Coronary artery (tissue), 2 donors: ENCODE measurements around the gene CAPRIN1.

Source experiments
- DNase-seq: peaks from one replicate; pipeline ENCODE4 v3.0.0-alpha.2; 2017; ENCODE audit warnings: low spot score
- H3K27ac ChIP-seq, 2 donors: fragments of 200-600 bp; sonication (generic); one replicate each; pipeline ENCODE4 v1.5.1; 2016 to 2019
- H3K4me3 ChIP-seq: fragments of 200-600 bp; sonication (generic); 2 replicates; pipeline ENCODE4 v1.5.1; 2016; ENCODE audit warnings: mild to moderate bottlenecking, moderate library complexity
- CTCF ChIP-seq: fragments of 200-600 bp; sonication (generic); IDR thresholded peaks from one replicate; pipeline ENCODE4 v1.5.1; 2019; ENCODE audit warnings: antibody characterized with exemption

Gene CAPRIN1

DNA sequence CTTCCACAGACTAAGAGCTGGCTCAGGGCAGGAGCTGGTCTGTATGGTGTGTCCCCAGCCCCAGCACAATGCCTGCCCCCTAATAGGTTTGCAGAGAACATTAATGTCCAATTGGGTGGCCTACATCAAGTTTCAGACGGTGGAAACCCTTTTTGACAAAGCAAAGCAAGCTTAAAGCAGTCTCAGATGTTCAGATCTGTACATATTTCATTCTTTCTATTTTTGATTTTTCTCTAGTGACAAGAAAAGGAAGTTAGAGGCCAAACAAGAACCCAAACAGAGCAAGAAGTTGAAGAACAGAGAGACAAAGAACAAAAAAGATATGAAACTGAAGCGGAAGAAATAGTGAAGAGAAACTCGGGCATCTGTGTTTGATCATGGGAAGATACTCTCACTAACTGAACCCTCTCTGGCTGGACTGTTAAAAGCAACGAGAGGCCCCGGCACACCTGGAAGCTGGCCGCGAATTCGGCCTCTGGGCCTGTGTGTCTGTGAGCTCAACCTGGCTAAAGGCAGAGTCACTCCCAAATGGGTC is 94.4 kb downstream of the CAPRIN1 start:
- no peak for TF ChIP-seq CTCF
- Histone ChIP-seq H3K4me3 (no peak overlapping the region), H3K27ac (no peak overlapping the region)
- no peak for DNase-seq

DNA sequence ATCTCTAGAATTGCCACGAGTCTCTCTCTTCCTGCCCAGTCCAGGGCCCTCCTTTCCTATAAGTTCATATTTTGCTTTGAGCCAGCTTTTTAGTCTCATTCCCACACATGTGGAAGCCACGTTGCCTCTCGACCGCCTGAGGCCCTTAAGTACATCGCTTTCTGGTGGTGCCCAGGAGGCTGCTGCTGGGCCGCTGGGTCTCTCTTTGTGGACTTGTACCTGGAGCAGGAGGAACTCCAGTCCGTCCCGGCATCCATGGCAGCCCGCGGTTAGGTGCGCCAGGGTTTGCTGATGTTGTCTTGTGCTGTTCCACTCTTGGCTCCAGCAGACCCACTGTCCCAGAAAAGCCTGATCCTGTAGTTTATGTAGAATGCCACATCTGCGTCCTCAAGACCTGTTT is 94.9 kb downstream of the CAPRIN1 start:
- no peak for DNase-seq
- Histone ChIP-seq H3K27ac (no peak overlapping the region), H3K4me3 (no peak overlapping the region)
- TF ChIP-seq CTCF, result no peak

DNA sequence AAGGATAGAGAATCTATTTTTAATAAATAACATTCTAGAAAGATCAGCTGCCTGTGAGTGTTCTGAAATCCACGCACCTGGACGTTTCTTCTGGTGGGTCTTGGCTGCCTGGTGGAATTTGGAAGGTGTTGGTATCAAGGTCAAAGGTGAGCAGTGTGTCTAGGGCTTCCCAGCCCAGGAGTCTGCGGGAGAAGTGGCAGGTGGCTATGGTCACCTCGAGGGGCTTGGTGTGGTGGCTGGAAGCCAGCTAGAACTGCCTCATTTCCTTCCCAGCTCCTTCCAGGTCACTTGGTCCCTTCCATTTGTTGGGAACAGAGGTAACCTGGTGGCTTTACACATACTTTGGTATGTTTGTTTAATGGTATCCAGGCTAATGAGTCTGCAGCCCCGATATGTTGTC is 95.3 kb downstream of the CAPRIN1 start:
- DNase-seq, result no peak
- no peak for TF ChIP-seq CTCF
- Histone ChIP-seq H3K27ac (no peak overlapping the region), H3K4me3 (no peak overlapping the region)

DNA sequence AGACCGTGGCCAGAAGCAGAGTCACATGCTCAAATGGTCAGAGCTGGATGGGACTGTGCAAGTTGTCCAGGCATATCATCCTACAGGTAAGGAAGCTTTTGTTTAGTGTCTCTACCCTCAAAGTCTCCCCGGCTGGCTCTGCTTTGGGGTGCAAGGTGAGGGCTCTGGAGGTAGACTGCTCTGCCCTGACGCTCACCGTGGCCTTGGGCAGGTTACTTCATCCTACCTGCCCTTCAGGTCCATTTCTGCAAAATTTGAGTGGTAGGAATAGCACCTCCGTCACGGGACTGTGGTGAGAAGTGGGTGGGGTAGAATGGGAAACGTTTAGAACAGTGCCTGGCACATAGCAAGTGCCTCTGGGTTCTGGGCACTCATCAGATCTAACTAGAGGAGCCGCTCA is 96.0 kb downstream of the CAPRIN1 start:
- no peak overlapping the region for H3K27ac ChIP-seq
- H3K4me3 ChIP-seq, result no peak overlapping the region
- DNase-seq, result no peak
- no peak for TF ChIP-seq CTCF

- H3K27ac ChIP-seq, result no peak overlapping the region
- TF ChIP-seq CTCF, result no peak
- no peak overlapping the region for H3K4me3 ChIP-seq
- DNase-seq, result no peak
These were observed 97.1 kb downstream of the CAPRIN1 start for GRCh38 chr11:34148504-34149165.

DNA sequence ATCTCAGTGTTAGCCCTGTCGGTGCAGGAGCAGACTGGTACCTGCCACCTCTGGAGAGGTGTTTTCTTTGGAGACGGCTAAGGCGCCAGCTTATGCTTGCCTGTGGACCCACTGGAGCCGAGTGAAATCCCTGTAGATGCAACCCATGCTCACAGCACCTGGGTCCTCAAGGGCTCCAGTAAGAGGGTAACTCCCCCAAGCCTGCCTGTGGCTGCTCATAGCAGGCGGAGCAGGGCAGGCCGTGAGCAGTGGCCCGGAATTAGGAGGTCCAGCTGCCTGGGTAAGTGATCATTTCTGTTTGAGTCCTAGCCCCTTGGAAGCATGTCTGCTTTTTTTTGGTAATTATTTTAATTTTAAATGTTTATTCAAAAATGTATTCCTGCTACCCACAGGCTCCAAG is 97.7 kb downstream of the CAPRIN1 start:
- TF ChIP-seq CTCF, result no peak
- Histone ChIP-seq H3K4me3 (no peak overlapping the region), H3K27ac (no peak overlapping the region)
- DNase-seq, result no peak

DNA sequence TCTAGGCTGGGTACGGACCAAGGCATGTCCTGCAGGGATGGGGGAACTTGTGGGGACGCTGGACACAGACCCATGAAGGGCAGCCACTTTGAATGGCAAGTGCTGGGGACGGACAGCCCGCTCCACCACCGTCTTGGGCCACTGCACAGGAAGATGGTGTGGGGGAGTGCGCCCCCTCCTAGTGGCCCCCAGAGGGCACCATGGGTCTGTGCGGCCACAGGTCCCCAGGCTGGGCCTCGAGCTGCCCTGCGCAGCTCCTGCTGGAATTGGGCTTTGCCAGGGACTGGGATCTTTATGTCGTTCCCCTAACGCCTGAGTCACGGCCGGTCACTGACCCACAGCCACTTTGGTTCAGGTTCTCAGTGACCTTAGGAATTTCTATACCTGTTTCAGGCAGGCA is 98.3 kb downstream of the CAPRIN1 start:
- no peak for TF ChIP-seq CTCF
- Histone ChIP-seq H3K4me3 (no peak overlapping the region), H3K27ac (no peak overlapping the region)
- DNase-seq, result no peak
